LNCAP (cell line): ENCODE measurements around the gene EBF3.

ENCODE experiments used
- CTCF ChIP-seq: fragments of 450-650 bp; IDR thresholded peaks from 2 replicates; pipeline ENCODE4 v1.5.1; 2017; ENCODE audit warnings: mild to moderate bottlenecking

Gene EBF3

GRCh38 chr10:129848696-129849451 lies 115.2 kb downstream of the EBF3 start:
- TF ChIP-seq CTCF: no peak

GRCh38 chr10:129847741-129848483 lies 116.2 kb downstream of the EBF3 start:
- no peak for TF ChIP-seq CTCF

- TF ChIP-seq CTCF: no peak
Observed at GRCh38 chr10:129846991-129847391, 117.1 kb downstream of the EBF3 start.

GRCh38 chr10:129845111-129845753 lies 118.8 kb downstream of the EBF3 start:
- no peak for TF ChIP-seq CTCF

- no peak for TF ChIP-seq CTCF
Observed at GRCh38 chr10:129844216-129844766, 119.8 kb downstream of the EBF3 start.

GRCh38 chr10:129843702-129844101 lies 120.4 kb downstream of the EBF3 start:
- no peak for TF ChIP-seq CTCF

GRCh38 chr10:129843131-129843541 lies 120.9 kb downstream of the EBF3 start:
- TF ChIP-seq CTCF: no peak
